Gastrocnemius medialis (tissue), 4 donors: ENCODE data around the gene C10orf53. TPM values are rescaled to one million over a fixed set of nuclear protein-coding genes. Genes with fewer than 3 reads are reported as not detected.

Experiments
- ATAC-seq, 2 donors: fragments of 150-250 bp; one replicate each; pipeline ENCODE4 v1.9.1; 2016
- DNase-seq, 2 donors: peaks; one replicate each; pipeline ENCODE4 v3.0.0-alpha.2; 2019
- H3K27ac ChIP-seq, 4 donors: fragments of 200-600 bp; sonication (generic); 1 replicate in 1 of 4; 2 replicates in 3 of 4; pipeline ENCODE4 v1.5.1; 2016 to 2018; ENCODE audit warnings: mild to moderate bottlenecking in 2 of 4, moderate library complexity in 1 of 4
- H3K27me3 ChIP-seq, 3 donors: fragments of 200-600 bp; sonication (generic) in 2 of 3; 1 replicate in 1 of 3; 2 replicates in 2 of 3; pipeline versions ENCODE4 v1.5.1 to v1.6.0; 2016 to 2019; ENCODE audit warnings: mild to moderate bottlenecking in 1 of 3, moderate library complexity in 1 of 3
- H3K36me3 ChIP-seq, 2 donors: fragments of 200-600 bp; sonication (generic) in 1 of 2; one replicate each; pipeline ENCODE4 v1.5.1; 2017 to 2018
- H3K4me1 ChIP-seq, 2 donors: fragments of 200-600 bp; sonication (generic) in 1 of 2; one replicate each; pipeline ENCODE4 v1.5.1; 2016 to 2017; ENCODE audit warnings: mild to moderate bottlenecking in 2 of 2
- H3K4me3 ChIP-seq, 4 donors: fragments of 200-600 bp; sonication (generic) in 3 of 4; 1 replicate in 1 of 4; 2 replicates in 3 of 4; pipeline ENCODE4 v1.5.1; 2016 to 2019; ENCODE audit warnings: mild to moderate bottlenecking in 2 of 4
- H3K9me3 ChIP-seq, 3 donors: fragments of 200-600 bp; sonication (generic) in 2 of 3; 1 replicate in 1 of 3; 2 replicates in 2 of 3; pipeline ENCODE4 v1.5.1; 2016 to 2019
- POLR2A ChIP-seq, 2 donors: fragments of 450-650 bp; IDR thresholded peaks; one replicate each; pipeline ENCODE4 v1.6.1; 2017; ENCODE audit warnings: antibody characterized with exemption in 2 of 2, mild to moderate bottlenecking in 2 of 2, moderate library complexity in 2 of 2
- in situ Hi-C, 4 donors: fragments of 200-750 bp; cut with MboI; loops; one replicate each; pipeline versions ENCODE4 v1.15.0 to v1.8.0; 2017; ENCODE audit warnings: low sequenced_read_pairs in 4 of 4
- intact Hi-C: fragments of 100-400 bp; cut with DNase I; formaldehyde crosslinking; loops from one replicate; pipeline ENCODE4 v1.15.1; 2023; ENCODE audit warnings: low total_unique reads
- total RNA-seq, 4 donors: library from RNA; depleted of rRNA; stranded (reverse); fragments of >200 nt; gene quantifications; one replicate each; pipeline versions ENCODE4 v1.1.0 to v1.2.3, GENCODE V29; 2016
- TF ChIP-seq, protein P1 (sequence below), 5 experiments: fragments of 450-650 bp in 3 of 5; fragments of 200-600 bp in 2 of 5; sonication (generic) in 2 of 5; IDR thresholded peaks in 4 of 5; conservative IDR thresholded peaks in 1 of 5; 1 replicate in 4 of 5; 2 replicates in 1 of 5; pipeline ENCODE4 v1.5.1; 2016 to 2019; ENCODE audit warnings: antibody characterized with exemption in 5 of 5, mild to moderate bottlenecking in 3 of 5, moderate library complexity in 3 of 5

The C10orf53 gene
- total RNA-seq, 4 donors from 2014 or later, result not detected

- no peak for DNase-seq
- ATAC-seq, result no peak
- no peak overlapping the region for H3K27ac ChIP-seq
- H3K9me3 ChIP-seq, result no peaks in the 10 kb centered on the region
- no peak for TF ChIP-seq POLR2A (IDR thresholded peaks at IDR 0.05)
- TF ChIP-seq, protein P1, sequence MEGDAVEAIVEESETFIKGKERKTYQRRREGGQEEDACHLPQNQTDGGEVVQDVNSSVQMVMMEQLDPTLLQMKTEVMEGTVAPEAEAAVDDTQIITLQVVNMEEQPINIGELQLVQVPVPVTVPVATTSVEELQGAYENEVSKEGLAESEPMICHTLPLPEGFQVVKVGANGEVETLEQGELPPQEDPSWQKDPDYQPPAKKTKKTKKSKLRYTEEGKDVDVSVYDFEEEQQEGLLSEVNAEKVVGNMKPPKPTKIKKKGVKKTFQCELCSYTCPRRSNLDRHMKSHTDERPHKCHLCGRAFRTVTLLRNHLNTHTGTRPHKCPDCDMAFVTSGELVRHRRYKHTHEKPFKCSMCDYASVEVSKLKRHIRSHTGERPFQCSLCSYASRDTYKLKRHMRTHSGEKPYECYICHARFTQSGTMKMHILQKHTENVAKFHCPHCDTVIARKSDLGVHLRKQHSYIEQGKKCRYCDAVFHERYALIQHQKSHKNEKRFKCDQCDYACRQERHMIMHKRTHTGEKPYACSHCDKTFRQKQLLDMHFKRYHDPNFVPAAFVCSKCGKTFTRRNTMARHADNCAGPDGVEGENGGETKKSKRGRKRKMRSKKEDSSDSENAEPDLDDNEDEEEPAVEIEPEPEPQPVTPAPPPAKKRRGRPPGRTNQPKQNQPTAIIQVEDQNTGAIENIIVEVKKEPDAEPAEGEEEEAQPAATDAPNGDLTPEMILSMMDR (IDR thresholded peaks at IDR 0.05 in 4 of 5, conservative IDR thresholded peaks at IDR 0.05 in 1 of 5), result no peak
- H3K36me3 ChIP-seq, result no peaks in the 10 kb centered on the region
- H3K4me3 ChIP-seq, result no peak overlapping the region
- H3K4me1 ChIP-seq, result no peaks in the 10 kb centered on the region
- no peaks in the 10 kb centered on the region for H3K27me3 ChIP-seq
- intact Hi-C loops (no loop called here), in situ Hi-C loops (no loop called here)
Observed at GRCh38 chr10:49736564-49737113, 57.2 kb downstream of the C10orf53 start.

GRCh38 chr10:49737474-49738201 is 58.2 kb downstream of the C10orf53 start:
- Histone ChIP-seq H3K36me3 (no peaks in the 10 kb centered on the region), H3K27me3 (no peaks in the 10 kb centered on the region), H3K9me3 (no peaks in the 10 kb centered on the region), H3K4me1 (no peaks in the 10 kb centered on the region), H3K4me3 (no peak overlapping the region), H3K27ac (no peak overlapping the region)
- in situ Hi-C loops, result no loop called here
- intact Hi-C loops, result no loop called here
- TF ChIP-seq, protein P1 (IDR thresholded peaks at IDR 0.05 in 4 of 5, conservative IDR thresholded peaks at IDR 0.05 in 1 of 5), result no peak
- no peak for TF ChIP-seq POLR2A (IDR thresholded peaks at IDR 0.05)
- ATAC-seq, result no peak
- no peak for DNase-seq

- H3K36me3 ChIP-seq, result no peaks in the 10 kb centered on the region
- H3K9me3 ChIP-seq, result no peaks in the 10 kb centered on the region
- TF ChIP-seq, protein P1 (IDR thresholded peaks at IDR 0.05 in 4 of 5, conservative IDR thresholded peaks at IDR 0.05 in 1 of 5), result no peak
- TF ChIP-seq POLR2A (IDR thresholded peaks at IDR 0.05), result no peak
- H3K4me1 ChIP-seq, result no peaks in the 10 kb centered on the region
- H3K27ac ChIP-seq, result no peak overlapping the region
- in situ Hi-C loops, result no loop called here
- no peak overlapping the region for H3K4me3 ChIP-seq
- intact Hi-C loops, result no loop called here
- DNase-seq (no peak), ATAC-seq (no peak)
- no peaks in the 10 kb centered on the region for H3K27me3 ChIP-seq
Observed at GRCh38 chr10:49738616-49739360, 59.3 kb downstream of the C10orf53 start.

DNA sequence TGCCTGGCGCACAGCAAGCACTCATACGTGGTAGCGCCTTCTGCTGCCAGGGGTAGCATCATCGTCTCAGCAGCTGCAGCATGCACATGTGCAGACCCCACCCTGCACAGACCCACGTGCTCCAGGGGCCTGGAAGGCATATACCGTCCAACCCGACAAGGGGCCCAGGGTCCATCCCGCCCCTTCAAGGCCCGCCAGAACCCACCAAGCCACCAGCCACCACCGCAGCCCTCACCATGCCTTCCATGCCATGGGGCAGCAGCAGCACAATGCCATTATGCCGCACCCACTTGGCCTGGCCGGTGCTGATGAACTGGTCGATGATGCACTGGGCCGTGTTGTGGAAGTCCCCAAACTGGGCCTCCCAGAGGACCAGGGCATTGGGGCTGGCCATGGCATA is 60.0 kb downstream of the C10orf53 start:
- ATAC-seq (no peak), DNase-seq (no peak)
- no peak overlapping the region for H3K4me3 ChIP-seq
- TF ChIP-seq POLR2A (IDR thresholded peaks at IDR 0.05), result no peak
- TF ChIP-seq, protein P1 (IDR thresholded peaks at IDR 0.05 in 4 of 5, conservative IDR thresholded peaks at IDR 0.05 in 1 of 5), result no peak
- in situ Hi-C loops (no loop called here), intact Hi-C loops (no loop called here)
- H3K27me3 ChIP-seq, result no peaks in the 10 kb centered on the region
- no peaks in the 10 kb centered on the region for H3K9me3 ChIP-seq
- H3K4me1 ChIP-seq, result no peaks in the 10 kb centered on the region
- no peaks in the 10 kb centered on the region for H3K36me3 ChIP-seq
- no peak overlapping the region for H3K27ac ChIP-seq
